ENCODE measurements around the gene DUSP21.
"Not testable (repeated sequence)": the region's sequence is repeated elsewhere in the genome, so short reads cannot be mapped to it uniquely, and the experiment has no call there.

The DUSP21 gene

DNA sequence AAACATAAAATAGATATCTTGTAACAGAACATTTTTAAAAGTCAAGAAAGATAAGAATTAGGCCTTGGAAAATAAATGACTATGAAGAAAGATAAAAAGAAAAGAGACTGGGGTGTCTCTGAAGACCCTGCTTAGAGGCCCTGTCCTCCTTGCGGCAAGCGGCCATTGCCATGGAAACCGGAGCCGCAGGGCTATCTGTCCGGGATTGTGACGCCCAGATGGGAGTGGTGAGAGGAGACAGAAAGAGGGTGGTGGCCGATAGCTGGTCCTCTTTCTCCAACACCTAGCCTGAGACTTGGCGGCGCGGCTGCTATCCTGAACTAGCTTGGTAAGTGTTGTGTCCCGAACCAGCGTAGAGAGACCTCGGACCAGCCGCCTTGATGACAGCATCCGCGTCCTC, at the start of gene DUSP21:
TSS of gene DUSP21 (plus strand) at position 269 of the 400 bp plus-strand sequence. CDS start at position 381, 112 bp downstream.
- no peak for DNase-seq

GRCh38 chrX:44795945-44796450, 47.8 kb upstream of the DUSP21 start:
- DNase-seq, result no peak

DNA sequence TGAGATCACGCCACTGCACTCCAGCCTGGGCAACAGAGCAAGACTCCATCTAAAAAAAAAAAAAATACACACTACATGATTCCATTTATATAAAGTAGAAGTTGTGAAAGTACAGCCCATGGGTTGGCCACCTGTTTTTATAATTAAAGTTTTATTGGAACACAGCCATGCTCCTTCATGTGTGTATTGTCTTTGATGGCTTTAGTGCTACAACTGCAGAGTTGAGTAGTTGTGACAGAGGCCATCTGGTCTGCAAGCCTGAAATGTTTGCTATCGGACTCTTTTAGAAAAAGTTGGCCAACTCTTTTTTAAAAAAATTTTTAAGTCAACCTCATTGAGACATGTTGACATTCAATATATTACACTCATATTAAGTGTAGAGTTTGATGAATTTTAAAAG, 41.2 kb upstream of the DUSP21 start:
- no peak for DNase-seq

DNA sequence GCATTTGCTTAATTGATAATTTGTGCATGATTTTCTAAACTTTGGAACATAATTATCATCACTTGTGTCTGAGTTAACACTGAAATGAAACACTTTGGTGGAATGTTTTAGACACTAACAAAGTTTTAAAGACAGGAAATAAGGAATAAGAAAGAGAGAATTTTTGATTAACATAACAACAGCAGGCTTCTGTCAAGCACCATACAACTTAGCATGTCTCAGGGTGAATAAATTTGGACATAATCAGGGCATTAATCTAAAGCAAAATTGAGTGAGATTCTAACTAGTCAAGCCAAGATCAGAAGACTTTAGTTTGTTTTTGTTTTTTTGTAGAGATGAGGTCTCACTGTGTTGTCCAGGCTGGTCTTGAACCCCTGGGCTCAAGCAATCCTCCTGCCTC, 28.1 kb upstream of the DUSP21 start:
- no peak for DNase-seq

DNA sequence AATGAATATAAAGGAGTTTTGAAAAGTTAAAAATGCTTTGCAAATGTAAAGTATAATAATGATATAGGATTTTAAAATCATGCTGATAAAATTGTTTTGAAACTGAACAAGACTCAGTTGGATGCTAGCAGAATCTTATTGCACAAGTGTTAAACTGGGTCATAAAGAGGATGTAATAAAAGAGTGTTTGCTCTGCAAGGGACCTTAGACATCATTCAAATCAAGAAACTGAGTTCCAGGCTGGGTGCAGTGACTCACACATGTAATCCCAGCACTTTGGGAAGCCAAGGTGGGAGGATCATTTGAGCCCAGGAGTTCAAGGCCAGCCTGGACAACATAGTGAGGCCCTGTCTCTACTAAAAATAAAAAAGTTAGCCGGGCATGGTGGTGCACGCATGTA, 27.5 kb upstream of the DUSP21 start:
- DNase-seq, result no peak

- DNase-seq, result no peak
Observed at GRCh38 chrX:44817029-44817428, 26.8 kb upstream of the DUSP21 start.

DNA sequence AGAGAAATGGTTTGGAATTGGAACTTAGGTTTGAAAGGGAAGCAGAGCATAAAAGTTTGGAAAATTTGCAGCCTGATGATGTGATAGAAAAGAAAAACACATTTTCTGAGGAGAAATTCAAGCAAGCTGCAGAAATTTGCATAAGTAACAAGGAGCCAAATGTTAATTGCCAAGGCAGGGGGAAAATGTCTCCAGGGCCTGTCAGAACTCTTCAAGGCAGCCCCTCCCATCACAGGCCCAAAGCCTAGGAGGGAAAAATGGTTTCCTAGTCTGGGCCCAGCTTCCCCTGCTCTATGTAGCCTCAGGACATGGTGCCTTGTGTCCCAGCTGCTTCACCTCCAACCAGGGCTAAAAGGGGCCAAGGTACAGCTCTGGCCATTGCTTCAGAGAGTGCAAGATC, 21.2 kb upstream of the DUSP21 start:
- DNase-seq, result no peak

DNA sequence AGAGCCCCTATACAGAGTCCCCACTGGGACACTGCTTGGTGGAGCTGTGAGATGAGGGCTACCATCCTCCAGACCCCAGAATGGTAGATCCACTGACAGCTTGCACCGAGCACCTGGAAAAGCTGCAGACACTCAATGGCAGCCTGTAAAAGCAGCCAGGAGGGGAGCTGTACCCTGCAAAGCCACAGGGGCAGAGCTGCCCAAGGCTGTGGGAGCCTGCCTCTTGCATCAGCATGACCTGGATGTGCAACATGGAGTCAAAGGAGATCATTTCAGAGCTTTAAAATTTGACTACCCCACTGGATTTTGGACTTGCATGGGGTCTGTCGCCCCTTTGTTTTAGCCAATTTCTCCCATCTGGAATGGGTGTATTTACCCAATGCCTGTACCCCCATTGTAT, 20.6 kb upstream of the DUSP21 start:
- not testable (repeated sequence) for DNase-seq

- no peak for DNase-seq
Observed at GRCh38 chrX:44828008-44828605, 15.7 kb upstream of the DUSP21 start.

- DNase-seq, result no peak
Observed at GRCh38 chrX:44829832-44830231, 14.0 kb upstream of the DUSP21 start.

DNA sequence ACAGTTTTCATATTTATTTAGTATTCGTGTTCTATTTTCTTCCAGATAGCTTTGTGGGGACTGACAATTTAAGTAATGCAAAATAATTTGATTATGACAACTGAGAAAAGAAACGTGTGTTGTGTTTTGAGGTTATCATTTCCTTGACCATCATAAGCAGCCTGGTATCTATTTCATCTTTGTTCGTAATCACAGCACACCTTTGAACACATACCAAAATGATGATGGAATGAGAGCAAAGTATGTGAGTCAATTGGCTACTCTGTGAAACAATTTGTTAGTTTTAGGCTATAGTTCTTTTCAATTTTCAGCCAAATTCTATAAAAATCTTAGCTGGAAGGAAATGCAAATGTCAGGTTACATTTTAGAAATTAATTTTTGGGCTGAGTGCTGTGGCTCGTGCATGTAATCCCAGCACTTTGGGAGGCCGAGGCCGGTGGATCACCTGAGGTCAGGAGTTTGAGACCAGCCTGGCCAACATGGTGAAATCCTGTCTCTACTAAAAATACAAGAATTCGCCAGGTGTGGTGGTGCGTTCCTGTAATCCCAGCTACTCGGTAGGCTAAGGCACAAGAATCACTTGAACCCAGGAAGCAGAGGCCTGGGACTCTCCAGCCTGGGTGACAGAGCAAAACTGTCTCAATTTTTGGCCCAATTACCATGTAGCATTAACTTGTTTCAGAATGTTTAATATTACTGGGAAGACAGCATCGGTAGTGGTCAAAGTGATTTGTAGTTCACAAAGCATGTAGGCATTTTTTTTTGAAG, 1.1 kb upstream of the DUSP21 start:
- no peak for DNase-seq

DNA sequence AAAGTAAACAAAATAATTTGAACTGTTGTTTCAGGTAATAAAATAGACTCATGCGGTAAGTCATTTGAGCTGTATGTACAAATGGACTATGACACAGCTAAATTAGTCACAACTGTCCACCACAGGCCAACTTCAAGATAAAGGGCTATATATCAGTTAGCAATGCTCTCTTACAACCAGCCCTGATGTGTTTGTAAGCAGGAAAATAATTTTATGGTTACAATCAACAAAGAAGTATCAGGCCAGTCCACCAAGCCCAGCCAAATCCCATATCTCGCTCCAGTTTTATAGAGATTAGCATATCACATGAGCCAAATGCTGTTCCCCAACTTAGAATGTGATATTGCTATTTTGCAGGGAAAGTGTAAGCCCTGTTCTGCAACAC, 511 bp upstream of the DUSP21 start:
- no peak for DNase-seq

GRCh38 chrX:44844204-44844603, 383 bp downstream of the DUSP21 start:
- DNase-seq, result no peak

DNA sequence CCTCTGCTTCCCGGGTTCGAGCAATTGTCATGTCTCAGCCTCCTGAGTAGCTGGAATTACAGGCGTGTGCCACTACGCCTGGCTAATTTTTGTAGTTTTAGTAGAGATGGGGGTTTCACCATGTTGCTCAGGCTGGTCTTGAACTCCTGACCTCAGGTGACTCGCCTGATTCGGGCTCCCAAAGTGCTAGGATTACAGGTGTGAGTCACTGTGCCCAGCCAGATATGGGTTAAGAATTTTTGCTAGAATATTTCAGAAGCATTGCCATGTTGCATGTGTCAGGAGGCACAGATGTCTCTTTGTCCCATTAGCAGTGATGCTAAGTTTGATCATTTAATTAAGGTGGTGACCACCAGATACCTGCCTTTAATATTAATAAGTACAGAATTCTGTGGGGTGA, 7.1 kb downstream of the DUSP21 start:
- not testable (repeated sequence) for DNase-seq

DNA sequence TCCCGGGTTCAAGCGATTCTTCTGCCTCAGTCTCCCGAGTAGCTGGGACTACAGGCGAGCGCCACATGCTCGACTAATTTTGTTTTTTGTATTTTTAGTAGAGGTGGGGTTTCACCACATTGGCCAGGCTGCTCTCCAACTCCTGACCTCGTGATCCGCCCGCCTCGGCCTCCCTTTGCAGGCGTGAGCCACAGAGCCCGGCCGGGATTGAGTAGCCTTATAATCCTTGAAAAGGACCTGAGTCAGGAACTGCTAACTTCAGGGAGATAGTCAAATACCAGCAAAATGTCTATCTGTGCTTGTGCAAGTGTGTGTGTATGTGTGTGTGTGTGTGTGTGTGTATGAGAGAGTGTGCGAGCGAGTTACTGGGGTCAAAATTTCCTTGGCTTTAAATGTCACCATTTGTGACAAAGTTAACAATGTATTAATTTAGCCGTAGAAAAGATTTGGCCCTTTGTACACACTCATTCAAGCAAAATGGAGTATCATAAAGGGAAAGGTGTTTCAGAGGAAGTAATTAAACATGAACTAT, 27.4 kb downstream of the DUSP21 start:
- DNase-seq, result no peak

DNA sequence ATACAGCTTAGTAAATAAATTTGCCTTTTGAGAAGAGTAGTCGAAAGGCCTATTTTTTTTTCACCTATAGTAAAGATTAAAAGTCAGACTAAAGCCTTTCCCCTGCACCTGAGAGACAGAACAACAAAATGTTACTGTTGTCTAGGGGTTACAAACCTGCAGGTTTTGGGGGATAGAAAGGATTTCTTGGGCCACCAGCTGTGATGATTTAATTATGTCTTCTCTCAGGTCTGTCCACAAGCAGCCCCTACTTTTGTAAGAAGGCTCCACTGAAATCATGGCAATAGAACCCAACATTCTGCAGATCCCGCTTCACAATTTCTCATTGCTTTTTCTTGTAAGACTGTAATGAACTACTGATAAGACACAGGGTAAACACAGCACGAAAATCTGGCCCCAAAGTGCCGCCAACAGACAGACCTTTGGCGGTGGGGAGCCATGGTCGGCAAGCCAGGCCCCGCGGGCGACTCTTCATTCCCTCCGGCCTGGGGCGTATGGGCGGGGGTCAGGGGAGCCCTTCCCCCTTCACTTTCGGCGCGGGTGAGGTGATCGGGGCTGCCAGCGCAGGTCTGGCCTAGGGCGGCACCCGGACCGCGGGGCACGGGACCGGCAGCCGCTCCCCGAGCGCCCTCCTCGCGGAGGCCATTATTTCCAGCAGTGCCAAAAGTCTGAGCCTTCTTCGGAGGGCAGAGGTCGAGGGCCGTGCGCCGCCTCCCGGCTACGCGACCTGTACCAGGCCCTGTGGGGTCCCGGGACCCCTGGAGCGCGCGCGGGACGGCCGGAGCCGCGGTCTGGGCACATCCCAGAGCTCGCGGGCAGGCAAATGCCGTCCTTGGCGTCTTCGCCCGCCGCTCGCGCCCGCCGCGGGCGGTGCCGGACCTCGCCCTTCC, 28.4 kb downstream of the DUSP21 start:
- no peak for DNase-seq

DNA sequence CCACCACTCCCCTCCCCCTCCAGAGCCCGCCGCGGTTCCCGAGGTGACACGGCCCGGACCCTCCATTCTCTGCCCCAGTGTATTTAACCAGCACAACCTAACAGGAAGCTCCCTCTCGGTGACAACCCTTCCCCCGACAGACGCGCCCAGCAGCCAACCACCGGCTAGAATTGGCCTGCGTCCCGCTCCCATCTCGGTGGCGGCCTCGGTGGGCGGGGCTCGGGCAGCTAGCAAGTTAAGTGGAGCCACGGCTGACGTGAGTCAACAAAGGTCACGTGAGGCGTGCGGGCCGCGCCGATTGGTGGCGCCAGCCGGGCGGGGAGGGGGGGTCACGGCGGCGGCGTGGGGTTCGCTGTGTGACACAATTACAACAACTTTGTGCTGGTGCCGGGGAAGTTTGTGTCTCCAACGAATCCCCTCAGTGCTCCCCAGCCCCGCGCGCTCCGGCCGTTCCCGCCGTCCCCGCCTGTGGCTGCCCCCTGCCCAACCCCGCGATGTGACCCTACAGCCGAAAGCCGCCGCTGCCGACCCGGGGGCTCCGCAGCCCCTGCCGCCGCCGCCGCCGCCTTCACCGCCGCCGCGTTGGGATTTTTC, 29.1 kb downstream of the DUSP21 start, which contains the start of gene KDM6A:
TSS of gene KDM6A (plus strand) at position 368 of the 594 bp plus-strand sequence. CDS start 364 bp downstream, outside the sequence.
- peak; percentile 92 for DNase-seq

DNA sequence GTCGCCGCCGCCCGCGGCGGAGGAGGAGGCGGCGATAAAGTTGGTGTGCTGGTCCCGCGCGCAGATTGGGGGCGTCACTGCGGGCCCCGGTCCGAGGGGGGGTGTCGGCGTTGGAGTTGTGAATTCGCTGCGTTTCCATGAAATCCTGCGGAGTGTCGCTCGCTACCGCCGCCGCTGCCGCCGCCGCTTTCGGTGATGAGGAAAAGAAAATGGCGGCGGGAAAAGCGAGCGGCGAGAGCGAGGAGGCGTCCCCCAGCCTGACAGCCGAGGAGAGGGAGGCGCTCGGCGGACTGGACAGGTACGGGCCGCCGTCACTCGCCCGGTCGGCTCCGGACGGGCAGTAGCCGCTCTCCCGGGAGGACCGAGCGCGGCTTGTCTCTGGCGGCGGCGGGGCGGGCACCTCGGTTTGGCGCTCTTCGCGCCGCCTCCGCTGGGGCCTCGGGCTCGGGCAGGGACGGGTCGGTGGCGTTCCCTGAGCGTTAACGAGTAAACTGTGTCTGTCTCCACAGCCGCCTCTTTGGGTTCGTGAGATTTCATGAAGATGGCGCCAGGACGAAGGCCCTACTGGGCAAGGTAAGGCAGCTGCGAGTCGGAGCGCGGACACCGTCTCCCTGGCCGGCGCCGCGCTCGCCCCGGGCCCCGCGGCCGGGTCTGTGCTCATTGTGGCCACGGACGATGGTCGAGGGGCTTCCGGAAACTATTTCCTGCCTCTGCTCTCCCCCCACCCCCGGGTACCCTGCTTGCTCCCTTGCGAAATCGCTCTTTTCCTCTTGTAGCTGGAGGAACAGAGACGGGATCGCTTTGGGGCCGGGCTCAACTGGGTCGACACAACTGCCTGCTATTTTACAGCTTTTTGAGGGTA, 29.8 kb downstream of the DUSP21 start:
- peak; percentile 21 for DNase-seq

GRCh38 chrX:44874420-44875184, 30.8 kb downstream of the DUSP21 start:
- peak; percentile 15 for DNase-seq

DNA sequence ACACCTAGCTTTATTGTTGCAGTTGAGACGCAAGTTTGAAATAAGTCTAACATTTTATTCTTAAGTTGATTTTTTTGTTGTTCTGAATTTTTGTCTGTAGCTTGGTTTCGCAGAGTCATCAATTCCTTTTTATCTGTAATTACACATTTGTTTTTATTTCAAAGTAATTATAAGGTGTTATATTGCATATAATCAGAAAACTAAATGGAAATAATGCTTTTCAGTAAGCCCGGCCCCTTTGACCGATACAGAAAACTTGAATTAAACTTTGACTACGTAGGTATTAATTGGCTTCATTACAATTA, 31.3 kb downstream of the DUSP21 start:
- DNase-seq, result no peak

DNA sequence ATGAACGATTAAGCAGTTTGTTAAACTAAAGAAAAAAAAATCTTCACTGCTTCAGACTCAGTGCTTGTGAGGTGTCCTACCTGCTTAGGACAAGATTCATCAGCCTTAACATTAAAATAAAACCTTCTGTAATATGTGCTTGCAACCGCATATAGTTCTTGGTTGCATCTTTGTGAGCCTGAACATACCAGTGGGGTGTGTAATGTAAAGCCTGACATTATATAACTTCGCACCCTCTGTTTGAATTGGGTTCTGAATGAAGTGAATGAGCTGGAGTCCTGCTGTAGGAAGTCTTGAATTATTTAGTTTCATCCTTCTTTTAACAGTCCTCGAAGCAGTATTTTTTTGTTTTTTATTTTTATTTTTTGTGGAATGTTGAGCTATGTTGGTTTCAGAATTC, 32.3 kb downstream of the DUSP21 start:
- DNase-seq, result no peak

All from activated CD4-positive, alpha-beta T cell treated with anti-CD3 and anti-CD28 coated beads for 1 hour (primary cell).